ENCODE data around the gene BRIP1. TPM values are rescaled to one million over a fixed set of nuclear protein-coding genes. Genes with fewer than 3 reads are reported as not detected.

The BRIP1 gene
- total RNA-seq, 4 donors from 2014 or later = 0.13 to 0.42 (median 0.31) TPM

DNA sequence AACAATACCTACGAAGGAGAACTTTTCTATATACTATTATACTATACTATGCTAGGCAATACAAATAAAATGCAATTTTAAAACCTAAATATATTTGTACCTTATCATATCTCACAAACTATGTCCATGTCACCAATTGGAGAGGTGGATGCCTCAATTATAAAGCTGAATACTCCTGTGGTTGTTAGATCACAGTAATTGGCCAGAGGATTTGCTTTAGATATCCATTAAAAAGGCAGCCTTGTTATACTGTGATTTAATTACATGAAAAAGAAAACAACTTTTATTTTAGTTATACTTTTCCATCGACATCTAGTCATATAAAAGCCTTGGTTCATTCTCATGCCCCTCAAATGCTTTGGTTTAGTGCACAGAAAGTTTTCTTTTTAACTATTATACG, 129.3 kb downstream of the BRIP1 start:
- H3K4me3 ChIP-seq = no peak overlapping the region
- H3K27ac ChIP-seq (replicated peaks in 1 of 4) = no peak overlapping the region
- no peaks in the 10 kb centered on the region for H3K27me3 ChIP-seq
- TF ChIP-seq EP300 (IDR thresholded peaks at IDR 0.05) (no peak), POLR2A (IDR thresholded peaks at IDR 0.05; ENCODE audit: low read depth) (no peak), POLR2AphosphoS5 (IDR thresholded peaks at IDR 0.05) (no peak)
- TF ChIP-seq, protein P1, sequence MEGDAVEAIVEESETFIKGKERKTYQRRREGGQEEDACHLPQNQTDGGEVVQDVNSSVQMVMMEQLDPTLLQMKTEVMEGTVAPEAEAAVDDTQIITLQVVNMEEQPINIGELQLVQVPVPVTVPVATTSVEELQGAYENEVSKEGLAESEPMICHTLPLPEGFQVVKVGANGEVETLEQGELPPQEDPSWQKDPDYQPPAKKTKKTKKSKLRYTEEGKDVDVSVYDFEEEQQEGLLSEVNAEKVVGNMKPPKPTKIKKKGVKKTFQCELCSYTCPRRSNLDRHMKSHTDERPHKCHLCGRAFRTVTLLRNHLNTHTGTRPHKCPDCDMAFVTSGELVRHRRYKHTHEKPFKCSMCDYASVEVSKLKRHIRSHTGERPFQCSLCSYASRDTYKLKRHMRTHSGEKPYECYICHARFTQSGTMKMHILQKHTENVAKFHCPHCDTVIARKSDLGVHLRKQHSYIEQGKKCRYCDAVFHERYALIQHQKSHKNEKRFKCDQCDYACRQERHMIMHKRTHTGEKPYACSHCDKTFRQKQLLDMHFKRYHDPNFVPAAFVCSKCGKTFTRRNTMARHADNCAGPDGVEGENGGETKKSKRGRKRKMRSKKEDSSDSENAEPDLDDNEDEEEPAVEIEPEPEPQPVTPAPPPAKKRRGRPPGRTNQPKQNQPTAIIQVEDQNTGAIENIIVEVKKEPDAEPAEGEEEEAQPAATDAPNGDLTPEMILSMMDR (IDR thresholded peaks at IDR 0.05) = no peak
- WGBS = 93% methylated on average over 3 of the region's 3 CpGs
- intact Hi-C loops (cut with DNase I) = no loop called here
- H3K4me1 ChIP-seq = no peaks in the 10 kb centered on the region
- H3K9me3 ChIP-seq = no peaks in the 10 kb centered on the region
- DNase-seq (ENCODE audit: extremely low spot score) = no peak
- H3K36me3 ChIP-seq = no peaks in the 10 kb centered on the region

DNA sequence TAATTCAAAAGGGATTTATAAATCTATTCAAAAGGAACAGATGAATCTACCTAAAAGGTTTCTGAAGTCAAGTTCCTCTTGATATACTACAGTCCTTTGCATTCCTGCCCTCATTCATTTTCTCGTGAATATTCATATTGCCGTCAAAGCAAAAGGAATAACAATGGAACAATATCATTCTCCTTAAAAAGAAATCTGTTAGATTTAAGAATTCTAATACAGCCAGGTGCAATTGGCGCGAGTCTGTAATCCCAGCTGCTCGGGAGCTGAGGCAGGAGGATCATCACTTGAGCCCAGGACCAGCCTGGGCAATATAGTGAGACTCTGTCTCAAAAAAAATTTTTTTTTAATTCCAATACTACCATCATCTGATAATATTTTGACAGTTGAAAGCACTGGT, 130.3 kb downstream of the BRIP1 start:
- Histone ChIP-seq H3K4me3 (no peak overlapping the region), H3K4me1 (no peaks in the 10 kb centered on the region), H3K36me3 (no peaks in the 10 kb centered on the region), H3K27ac (replicated peaks in 1 of 4) (no peak overlapping the region), H3K9me3 (no peaks in the 10 kb centered on the region), H3K27me3 (no peaks in the 10 kb centered on the region)
- TF ChIP-seq POLR2A (IDR thresholded peaks at IDR 0.05; ENCODE audit: low read depth) (no peak), POLR2AphosphoS5 (IDR thresholded peaks at IDR 0.05) (no peak), EP300 (IDR thresholded peaks at IDR 0.05) (no peak)
- TF ChIP-seq, protein P1 (IDR thresholded peaks at IDR 0.05) = no peak
- DNase-seq (ENCODE audit: extremely low spot score) = no peak
- intact Hi-C loops (cut with DNase I) = no loop called here
- WGBS = 97% methylated on average over 5 of the region's 5 CpGs

DNA sequence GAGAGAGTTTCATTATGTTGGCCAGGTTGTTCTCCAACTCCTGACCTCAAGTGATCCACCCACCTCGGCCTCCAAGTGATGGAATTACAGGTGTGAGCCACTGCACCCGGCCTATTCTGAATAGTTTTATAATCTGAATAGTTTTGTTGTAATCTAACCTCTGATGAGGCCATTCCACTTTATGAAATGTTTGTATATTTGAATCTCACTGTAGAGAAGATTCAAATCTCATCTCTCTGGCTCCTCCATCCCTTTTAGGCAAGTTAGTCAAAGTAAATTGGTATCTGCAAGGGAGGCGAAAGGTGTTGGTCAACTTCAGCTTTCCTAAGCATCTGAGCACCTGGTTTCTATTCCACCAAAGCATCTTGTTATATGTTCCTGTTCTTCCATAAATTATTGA, 131.2 kb downstream of the BRIP1 start:
- Histone ChIP-seq H3K36me3 (no peaks in the 10 kb centered on the region), H3K27ac (replicated peaks in 1 of 4) (no peak overlapping the region), H3K4me1 (no peaks in the 10 kb centered on the region), H3K4me3 (no peak overlapping the region), H3K9me3 (no peaks in the 10 kb centered on the region), H3K27me3 (no peaks in the 10 kb centered on the region)
- no peak for TF ChIP-seq POLR2AphosphoS5 (IDR thresholded peaks at IDR 0.05)
- no peak for TF ChIP-seq POLR2A (IDR thresholded peaks at IDR 0.05; ENCODE audit: low read depth)
- TF ChIP-seq EP300 (IDR thresholded peaks at IDR 0.05) = no peak
- TF ChIP-seq, protein P1 (IDR thresholded peaks at IDR 0.05) = no peak
- no peak for DNase-seq (ENCODE audit: extremely low spot score)
- intact Hi-C loops (cut with DNase I) = no loop called here
- 67% methylated on average over 3 of the region's 3 CpGs for WGBS

DNA sequence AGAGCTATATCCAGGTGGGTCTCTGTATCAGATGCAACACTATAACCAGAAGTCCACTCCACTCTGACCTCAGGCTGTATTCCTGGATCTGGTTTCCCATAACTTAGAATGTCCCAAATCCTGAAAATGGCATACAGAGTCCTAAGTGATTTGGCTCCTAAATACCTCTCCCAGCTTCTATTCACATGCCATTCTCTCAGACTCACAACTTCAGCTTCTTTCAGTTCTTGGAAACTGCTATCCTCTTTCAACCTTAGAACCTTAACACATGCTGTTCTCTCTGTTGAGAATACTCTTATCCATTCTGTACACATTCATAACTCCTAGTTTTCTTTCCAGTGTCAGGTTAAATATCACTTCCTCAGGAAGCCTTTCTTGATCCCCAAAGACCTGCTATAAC, 132.0 kb downstream of the BRIP1 start:
- H3K4me1 ChIP-seq = no peaks in the 10 kb centered on the region
- TF ChIP-seq, protein P1 (IDR thresholded peaks at IDR 0.05) = no peak
- TF ChIP-seq EP300 (IDR thresholded peaks at IDR 0.05) (no peak), POLR2AphosphoS5 (IDR thresholded peaks at IDR 0.05) (no peak), POLR2A (IDR thresholded peaks at IDR 0.05; ENCODE audit: low read depth) (no peak)
- no peaks in the 10 kb centered on the region for H3K36me3 ChIP-seq
- no peaks in the 10 kb centered on the region for H3K9me3 ChIP-seq
- H3K27ac ChIP-seq (replicated peaks in 1 of 4) = no peak overlapping the region
- H3K27me3 ChIP-seq = no peaks in the 10 kb centered on the region
- DNase-seq (ENCODE audit: extremely low spot score) = no peak
- H3K4me3 ChIP-seq = no peak overlapping the region
- intact Hi-C loops (cut with DNase I) = no loop called here

DNA sequence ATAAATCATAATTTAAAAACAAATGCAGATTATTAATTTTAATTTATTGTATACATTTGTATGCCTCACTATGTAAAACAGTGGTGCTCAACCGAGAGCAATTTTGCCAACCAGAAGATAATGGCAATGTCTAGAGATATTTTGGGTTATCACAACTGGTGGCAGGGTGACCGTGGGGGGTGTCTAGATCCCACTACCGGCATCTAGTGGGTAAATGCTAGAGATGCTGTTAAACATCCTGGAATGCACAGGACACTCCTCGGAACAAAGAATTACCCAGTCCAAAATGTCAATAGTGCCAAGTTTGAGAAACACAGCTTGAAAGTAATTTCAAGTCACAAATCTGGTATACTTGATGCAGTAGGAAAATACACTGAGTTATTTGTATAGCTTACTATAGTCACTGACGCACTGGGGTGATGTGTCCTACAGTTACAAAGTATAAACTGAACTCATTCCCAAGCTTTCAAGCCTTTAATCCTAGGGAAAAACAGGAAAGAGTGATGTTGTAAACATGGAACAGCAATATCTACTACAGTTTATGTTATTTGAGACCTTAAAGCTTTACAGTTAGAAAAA, 133.5 kb downstream of the BRIP1 start:
- Histone ChIP-seq H3K4me1 (no peaks in the 10 kb centered on the region), H3K36me3 (no peaks in the 10 kb centered on the region), H3K9me3 (no peaks in the 10 kb centered on the region), H3K4me3 (no peak overlapping the region), H3K27me3 (no peaks in the 10 kb centered on the region), H3K27ac (replicated peaks in 1 of 4) (no peak overlapping the region)
- 88% methylated on average over 5 of the region's 5 CpGs for WGBS
- no peak for DNase-seq (ENCODE audit: extremely low spot score)
- no peak for TF ChIP-seq POLR2A (IDR thresholded peaks at IDR 0.05; ENCODE audit: low read depth)
- TF ChIP-seq, protein P1 (IDR thresholded peaks at IDR 0.05) = no peak
- no peak for TF ChIP-seq EP300 (IDR thresholded peaks at IDR 0.05)
- no peak for TF ChIP-seq POLR2AphosphoS5 (IDR thresholded peaks at IDR 0.05)
- intact Hi-C loops (cut with DNase I) = no loop called here
